Sciatic nerve (tissue), 2 donors: ENCODE data around the gene AP5B1. TPM values are rescaled to one million over a fixed set of nuclear protein-coding genes. Genes with fewer than 3 reads are reported as not detected.

Experiments used
- ATAC-seq: fragments of 200-7000 bp; cut with Tn5 transposase; one replicate; pipeline ENCODE4 v1.9.1; 2020; ENCODE audit warnings: mild to moderate bottlenecking, moderate library complexity
- DNase-seq: peaks from one replicate; pipeline ENCODE4 v3.0.0-alpha.2; 2020; ENCODE audit warnings: low spot score
- intact Hi-C: fragments of 100-400 bp; cut with DNase I; formaldehyde crosslinking; loops from one replicate; pipeline ENCODE4 v1.14.2; 2022
- total RNA-seq: library from RNA; stranded (reverse); fragmentation: NEBNext Ultra II Directional; extraction: Animal tissue kit (Norgen Biotek cat#: 25700); gene quantifications from one replicate; pipeline ENCODE4 v1.2.1, GENCODE V29; 2021
- donor health status: DM: no; HTN: no; CAD: no.
- donor health status: DM: no; HTN: no; CAD: no.

Gene AP5B1
- total RNA-seq, 1 donor from 2014 or later, result 12.9 TPM

DNA sequence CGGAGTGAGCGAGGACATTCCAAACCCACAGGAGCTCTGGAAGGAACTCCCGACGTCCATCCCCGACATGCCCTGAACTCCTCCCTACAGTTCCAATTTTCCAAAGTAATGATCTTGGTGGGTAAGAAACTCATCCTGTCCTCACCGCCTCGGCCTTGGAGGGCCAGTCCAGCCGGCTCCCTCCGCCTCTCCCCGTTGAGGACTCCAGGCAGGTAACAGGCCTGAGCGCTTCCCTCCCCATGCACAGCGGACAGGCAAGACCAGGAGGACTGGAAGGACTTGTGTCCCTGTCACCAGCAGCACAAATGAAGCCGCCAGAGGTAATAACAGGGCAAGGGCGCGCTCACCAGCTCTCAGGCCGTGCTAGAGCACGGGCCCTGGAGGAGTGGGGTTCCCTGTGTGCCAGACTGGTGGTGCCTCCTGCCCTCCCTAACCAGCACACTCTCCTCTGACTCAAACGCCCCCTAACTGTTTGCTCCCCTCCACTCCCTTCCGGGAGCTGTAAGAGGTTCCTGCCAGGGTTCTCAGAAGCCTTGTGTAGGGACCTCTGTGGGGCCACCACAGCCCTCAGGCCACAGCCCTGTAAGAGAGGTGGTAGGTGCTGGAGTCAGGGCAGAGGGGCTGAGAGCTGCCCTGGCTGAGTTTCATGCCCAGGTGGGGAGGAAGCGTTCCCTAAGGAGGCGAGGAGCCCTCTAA is 23.2 kb upstream of the AP5B1 start:
- ATAC-seq (no peak), DNase-seq (no peak)
- intact Hi-C loops, result no loop called here

DNA sequence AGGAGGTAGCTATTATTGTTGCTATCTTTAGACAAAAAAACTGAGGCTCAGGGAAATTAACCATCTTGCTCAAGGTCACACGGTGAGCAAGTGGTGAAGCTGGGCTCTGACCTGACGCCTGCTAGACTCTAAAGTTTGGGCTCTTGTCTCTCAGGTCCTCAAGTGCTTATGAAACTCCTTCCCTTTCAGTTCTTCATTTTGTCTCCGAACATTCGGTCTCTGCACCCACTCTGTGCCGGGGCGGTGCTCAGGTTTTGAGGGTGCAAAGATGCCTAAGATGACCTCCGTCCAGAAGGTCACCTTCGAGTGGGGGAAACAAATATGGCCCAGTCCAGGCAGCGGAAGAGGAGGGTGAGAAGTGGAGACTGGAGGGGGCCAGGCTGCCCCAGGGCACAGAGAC is 22.1 kb upstream of the AP5B1 start:
- intact Hi-C loops, result no loop called here
- no peak for ATAC-seq
- DNase-seq, result no peak

DNA sequence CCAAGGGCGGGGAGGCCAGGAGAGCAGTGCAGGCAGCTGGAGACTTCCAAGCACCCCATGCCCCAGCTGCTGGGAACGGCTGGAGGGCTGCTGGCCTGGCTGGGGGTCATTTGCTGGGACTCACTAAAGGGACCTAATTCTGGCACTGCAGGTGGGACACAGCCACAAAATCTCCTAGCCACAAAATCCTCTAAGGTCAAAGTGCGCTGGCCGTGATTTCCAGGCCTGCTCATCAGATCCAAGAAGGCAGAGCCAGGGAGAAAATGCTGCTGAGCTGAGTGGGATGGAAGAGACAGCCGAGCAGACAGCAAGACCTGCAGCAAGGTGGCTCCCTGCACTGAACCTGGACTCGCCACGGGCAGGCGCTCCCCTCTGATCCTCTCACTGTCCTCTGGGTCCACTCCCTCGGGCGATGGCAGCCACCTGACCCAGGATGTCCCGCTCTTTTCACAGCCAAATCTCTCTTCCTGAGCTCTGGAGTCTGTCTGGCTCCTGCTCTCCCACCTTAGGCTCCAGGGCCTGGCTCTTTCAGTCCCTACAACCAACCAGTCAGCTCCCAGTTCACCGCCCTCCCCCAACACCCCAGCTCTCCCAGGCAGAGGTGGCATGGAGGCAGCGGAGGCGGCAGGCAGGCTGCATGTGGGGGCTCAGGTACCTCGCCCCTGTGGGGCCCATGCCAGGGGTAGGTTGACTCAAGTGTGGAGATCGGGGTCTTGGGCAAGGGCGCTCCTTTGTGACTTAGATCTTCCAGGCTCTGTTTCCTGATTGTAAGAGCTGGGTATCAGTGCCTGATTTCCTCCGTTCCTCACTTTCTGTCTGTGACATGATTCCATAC is 20.6 kb upstream of the AP5B1 start:
- intact Hi-C loops, result no loop called here
- ATAC-seq (no peak), DNase-seq (no peak)

DNA sequence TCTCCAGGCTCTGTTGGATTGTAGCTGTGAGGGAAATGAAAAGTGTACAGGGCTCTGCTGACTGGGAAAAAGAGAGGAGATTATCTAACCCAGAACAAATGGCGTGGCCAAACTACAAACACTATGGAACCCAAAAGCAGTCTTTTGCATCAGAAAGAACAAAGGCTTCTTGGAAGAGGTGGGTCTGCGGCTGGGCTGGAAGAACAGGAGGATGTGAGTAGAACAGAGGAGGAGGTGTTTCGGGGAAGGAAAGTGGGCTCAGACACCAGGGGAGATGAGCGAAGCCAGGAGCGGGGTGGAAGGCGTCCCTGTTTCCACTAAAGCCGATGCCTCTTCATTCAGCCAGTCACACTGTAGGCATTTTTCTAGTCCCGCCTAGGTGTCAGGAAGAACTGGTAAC is 18.1 kb upstream of the AP5B1 start:
- DNase-seq (no peak), ATAC-seq (no peak)
- intact Hi-C loops, result no loop called here

DNA sequence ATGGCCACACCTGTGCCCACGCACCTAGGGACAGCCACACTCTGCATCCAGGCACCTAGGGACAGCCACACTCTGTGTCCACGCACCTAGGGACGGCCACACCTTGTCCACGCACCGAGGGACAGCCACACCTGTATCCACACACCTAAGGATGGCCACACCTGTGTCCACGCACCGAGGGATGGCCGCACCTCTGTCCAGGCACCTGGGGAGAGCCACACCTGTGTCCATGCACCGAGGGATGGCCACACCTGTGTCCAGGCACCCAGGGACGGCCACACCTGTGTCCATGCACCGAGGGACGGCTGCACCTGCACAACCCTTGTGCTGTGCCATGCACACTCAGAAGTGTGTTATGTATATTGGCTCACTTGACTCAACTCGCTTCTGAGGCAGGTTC is 16.9 kb upstream of the AP5B1 start:
- ATAC-seq (no peak), DNase-seq (no peak)
- intact Hi-C loops, result no loop called here

DNA sequence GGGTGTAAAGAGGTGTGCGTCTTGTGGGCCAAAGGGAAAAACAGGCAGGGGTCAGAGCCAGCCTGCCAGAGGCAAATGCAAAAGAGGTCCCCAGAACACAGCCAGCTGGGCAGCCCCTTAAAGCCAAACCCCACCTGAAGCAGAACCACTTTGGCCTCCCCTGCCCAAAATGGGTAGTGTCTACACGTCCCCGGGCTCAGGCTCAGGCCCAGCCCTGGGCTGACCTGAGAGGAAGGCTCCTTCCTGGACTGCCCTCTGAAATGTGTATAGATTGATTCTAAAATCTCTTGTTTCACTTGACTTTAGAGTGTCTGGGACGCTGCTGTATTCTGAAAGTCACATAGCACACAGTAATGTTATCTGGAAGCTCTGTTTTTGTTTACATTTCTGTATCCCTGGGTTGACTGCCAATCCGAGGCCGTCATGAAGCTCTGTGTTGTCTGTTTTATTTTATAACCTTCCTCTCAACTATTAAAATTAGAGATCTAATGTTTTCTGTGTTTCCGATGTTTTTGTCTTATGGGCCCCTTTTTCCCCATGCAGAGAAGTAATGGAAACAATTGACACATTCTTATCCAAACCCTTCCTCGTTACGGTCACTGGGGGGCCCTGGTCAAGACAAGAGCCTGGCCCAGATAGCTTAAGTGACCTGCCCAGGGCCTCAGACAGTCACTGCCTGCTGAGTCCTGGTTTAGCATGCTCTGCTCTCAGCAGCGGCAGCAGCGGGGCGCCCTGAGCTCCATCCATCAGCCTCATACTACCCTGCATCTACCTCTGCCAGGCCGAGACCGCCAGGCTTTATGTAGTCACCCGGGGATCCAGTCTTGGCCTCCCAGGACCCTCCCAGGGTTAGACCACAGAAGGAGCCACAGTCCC is 16.2 kb upstream of the AP5B1 start:
- ATAC-seq (no peak), DNase-seq (no peak)
- intact Hi-C loops, result no loop called here

DNA sequence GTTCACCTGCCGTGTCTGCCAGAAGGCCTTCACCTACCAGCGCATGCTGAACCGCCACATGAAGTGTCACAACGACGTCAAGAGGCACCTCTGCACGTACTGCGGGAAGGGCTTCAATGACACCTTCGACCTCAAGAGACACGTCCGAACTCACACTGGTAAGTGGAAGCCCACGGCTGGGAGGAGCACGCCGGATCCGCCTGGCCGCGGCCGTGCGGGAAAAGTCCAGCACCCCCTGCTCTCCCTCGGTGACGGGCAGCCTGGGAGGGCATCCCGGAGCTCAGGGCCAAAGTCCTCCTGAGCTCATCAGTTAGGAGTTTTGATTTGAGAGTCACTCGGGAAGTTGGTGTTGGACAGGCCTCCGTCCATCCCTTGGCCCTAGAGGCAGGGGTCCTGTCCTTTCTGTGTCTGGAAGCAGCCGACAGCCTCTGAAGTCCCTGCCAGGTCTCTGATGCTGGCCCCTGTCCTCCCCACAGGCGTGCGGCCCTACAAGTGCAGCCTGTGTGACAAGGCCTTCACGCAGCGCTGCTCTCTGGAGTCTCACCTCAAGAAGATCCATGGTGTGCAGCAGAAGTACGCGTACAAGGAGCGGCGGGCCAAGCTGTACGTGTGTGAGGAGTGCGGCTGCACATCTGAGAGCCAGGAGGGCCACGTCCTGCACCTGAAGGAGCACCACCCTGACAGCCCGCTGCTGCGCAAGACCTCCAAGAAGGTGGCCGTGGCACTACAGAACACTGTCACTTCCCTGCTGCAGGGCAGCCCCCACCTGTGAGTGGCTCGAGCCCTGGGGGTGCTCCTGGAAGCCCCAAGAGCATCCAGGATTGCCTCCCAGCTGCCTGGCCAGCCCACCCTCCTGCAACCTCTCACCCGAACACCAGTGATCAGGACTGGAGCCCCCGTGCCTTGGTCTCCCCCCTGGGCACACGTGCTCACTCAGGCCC is 14.1 kb upstream of the AP5B1 start:
- intact Hi-C loops, result no loop called here
- no peak for DNase-seq
- no peak for ATAC-seq

DNA sequence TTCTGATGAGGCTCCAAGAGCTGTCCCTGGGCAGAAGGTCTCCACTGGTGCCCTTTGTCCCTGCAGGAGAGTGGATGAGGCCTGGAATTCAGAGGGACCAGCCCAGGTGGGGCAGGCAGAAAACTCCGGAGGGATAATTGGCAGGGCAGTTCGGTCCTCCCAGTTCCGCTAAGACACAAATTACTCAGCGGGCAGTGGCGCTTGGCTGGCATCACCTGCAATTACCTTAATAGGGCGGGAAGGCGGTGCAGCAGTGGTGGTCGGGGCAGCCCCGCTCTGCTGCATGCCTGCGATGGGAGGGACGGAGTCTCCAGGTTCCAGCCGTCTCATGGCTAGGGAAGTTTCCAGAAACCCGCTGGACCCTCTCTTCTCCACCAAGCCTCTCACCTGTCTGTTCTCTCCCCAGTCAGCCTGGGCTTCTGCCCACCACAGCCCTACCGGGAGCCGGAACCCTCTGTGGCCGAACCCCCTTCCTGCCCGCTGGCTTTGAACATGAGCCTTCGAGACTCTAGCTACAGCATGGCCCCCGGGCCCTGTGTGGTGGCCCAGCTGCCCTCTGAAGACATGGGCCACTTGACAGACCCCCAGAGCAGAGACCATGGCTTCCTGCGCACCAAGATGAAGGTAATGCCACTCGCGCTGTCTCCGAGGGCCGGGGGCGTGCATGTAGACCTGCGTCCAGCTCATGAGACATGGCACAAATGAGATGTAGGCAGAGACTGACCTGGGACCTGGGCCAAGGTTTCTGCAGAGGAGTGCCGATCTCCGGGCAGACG is 13.0 kb upstream of the AP5B1 start:
- intact Hi-C loops, result no loop called here
- ATAC-seq, result no peak
- DNase-seq, result no peak

DNA sequence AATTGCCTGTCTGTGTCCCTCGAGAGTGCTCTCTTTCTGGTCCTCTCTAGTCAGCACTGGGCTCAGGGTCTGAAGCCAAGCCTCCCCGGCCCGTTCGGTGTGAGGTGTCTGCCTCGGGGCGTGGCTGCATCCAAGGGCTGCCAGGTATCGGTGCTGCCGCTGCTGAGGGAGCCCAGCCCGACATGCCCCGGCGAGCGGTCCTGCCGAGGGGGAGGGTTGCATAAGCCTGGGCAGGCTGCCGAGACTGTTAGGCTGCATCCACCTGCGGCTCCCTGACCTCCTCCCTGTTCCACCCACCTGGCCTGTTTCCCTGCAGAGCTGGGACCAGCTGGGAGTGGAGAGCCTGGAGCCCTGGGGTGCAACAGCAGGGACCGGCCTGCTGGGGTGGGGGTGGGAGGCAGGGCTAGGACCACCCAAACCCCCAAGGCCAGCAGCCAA is 12.4 kb upstream of the AP5B1 start:
- DNase-seq (no peak), ATAC-seq (no peak)
- intact Hi-C loops, result no loop called here

DNA sequence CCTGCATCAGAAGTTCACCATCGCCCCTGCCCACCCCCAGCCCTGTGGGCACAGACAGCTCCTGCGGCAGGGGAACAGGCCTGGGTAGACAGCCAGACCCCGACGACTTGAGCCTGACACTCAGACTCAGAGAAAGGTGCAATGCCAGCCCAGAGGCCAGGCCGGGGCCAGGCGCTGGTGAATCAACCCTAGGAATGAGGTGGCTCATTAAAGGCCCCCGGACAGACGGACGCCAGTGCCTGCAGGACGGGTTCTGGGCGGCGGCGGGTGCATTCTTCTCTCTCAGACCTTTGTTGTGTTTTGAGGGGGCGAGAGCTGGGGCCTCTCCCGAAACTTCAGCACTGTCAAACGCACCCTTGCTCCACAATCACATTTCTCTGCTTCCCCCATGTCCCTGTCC is 11.7 kb upstream of the AP5B1 start:
- no peak for DNase-seq
- intact Hi-C loops, result no loop called here
- ATAC-seq, result no peak

DNA sequence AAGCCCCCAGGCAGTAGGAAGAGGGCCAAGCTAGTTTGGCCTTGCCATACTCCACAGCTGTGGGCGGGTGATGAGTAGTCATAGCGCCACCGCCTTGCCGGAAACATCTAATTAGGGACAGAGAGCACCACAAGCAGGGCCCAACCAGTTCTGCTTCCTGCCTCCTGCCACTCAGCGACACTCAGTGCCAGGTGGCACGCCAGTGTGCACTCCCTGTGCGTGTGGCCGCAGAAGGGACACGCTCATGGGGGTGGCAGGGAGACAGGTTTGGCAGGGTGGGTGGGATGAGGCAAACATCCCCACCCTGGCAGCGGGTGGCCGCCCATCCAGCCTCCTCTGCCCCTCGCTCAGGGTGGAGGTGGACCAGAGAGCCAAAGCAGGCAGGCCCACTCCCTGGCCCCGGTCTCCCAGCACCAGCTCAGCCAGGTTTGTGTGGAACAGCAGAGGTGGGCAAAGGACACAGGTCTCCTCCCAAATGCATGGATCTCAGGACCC is 11.0 kb upstream of the AP5B1 start:
- peak; percentile 8 for ATAC-seq
- intact Hi-C loops, result no loop called here

DNA sequence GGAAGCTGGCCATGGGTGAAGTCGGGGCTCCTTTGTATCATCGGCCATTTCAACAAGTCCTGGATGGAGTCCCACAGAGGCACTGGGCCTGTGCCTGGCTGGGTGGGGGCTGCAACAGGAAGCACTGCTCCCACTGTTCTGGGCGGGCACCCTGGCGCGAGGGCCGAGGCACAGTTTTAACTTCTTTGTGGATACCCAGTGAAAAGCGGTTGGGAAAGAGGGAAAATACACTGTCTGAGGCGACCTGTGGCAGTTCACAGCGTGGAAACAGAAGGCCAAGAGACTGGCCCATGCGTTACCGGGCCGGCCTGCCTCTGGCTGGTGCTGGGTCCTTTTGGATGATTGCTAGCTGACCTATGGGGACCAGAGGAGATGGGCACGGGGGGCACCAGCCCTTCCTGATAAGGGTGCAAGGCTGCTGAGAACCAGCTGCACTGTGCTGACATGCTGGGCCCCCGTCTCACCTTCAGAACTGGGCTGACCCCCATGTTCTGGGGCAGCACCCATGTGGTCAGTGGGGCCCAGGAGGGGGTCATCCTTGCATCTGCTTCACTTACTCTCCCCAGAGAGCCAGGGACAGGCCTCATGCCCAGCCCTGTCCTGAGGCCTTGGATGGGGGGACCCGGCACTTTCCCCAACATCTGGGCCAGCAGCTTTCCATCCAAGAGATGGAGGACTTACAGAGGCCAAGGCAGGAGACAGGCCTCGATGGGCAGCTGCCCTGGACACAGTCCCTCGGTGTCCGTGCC is 10.3 kb upstream of the AP5B1 start:
- DNase-seq, result no peak
- no peak for ATAC-seq
- intact Hi-C loops, result no loop called here

More for the DNA sequence above, 11.0 kb upstream of the AP5B1 start:
- no peak for DNase-seq

DNA sequence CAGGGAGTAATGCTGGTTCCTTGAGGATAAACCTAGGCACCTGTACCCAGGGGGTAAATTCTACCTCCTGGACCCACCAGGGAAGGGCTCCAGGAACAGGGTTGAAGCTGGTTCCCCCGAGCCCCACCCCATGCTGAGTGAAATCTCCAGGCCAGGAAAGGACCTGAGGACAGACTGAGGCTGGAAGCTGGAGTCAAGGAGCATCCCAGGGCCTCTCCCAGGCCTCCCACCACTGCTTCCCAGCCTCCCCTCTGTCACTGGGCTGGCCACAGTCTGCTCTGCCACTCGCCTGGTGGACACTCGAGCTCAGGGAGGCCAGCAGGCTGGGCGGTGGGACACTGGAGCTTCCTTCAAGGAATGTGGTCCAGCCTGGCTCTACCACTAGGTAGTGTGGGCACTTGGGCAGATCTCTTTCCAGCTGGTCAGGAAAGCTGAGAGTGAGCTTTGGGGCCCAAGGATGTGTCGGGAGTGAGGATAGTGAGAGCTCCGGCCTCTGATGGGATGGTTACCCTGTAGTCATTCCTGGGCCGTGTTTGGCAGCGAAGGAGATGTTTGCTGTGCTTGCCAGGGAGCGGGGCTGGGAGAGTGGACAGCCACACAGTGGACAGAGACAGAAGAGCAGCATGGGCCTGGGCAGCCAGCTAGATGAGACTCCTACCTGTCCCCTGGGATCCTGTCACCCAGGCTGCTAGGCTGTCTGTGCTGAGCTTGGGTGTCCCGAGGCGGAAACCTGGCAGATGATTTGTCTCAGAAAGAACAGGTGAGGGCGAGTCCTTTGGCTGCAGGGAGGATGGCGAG is 9.5 kb upstream of the AP5B1 start:
- intact Hi-C loops, result no loop called here
- DNase-seq, result no peak
- no peak for ATAC-seq

DNA sequence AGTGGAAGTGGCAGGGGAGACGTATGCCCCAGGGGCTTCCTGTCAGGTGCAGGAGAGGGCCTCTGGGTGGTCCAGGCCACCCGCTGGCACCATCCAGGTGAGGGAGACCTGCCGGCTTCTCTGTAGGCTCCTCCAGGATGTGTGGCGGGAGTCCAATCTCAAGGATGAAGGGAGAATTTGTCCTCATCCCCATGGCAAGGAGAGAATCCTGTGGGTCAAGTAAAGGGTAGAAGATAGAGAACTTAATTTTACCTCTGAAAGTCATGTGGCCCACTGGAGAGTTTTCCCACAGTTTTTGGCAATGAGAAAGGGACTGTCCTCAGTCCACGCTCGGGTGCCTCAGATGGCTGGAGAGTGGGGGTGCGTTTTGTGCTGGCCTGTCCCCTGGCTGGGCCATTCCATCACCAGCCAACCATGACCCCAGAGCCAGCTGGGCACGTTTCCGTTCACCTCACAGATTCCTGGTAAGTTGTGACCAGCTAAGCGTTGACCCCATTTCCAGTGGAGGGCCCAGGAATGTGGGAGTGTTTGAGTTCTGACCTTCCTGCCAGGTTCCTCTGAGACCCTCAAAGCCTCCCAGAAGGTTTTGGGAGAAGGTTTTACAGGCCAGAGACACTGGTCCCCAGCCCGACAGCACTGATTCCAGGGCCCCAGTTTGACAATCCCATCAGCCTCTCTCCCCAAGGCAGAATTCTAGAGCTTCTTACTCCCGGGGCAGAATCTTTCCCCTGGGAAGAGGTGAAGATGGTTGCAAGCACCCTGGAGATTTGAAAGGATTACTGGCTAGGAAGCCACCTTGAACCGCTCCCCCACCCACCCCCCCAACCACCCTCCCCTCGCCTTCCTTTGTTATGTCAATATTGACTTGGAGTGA is 8.7 kb upstream of the AP5B1 start:
- intact Hi-C loops, result no loop called here
- ATAC-seq, result no peak
- DNase-seq, result no peak

DNA sequence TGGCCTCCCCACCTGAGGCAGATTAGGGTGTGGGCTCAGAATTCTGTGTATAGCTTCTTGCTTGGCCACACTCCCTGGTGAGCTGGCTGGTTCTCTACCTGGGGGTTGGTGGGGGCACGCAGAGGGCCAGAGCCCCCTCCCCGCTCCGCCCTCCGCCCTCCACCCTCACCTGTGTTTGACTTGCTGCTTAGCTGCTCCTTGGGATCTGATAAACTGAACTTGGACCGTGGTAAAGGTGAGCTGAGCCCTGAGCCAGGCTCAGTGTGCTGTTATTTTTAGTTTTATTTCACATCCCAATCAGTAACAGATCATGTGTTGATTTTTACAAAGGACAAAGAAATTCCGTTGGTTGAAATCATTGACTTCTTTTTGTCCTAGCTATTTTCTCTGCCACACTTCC is 8.0 kb upstream of the AP5B1 start:
- DNase-seq (no peak), ATAC-seq (no peak)
- intact Hi-C loops, result no loop called here
